GM13976 (cell line): ENCODE data around the gene CD93.

Experiments used
- DNase-seq: peaks from one replicate; pipeline ENCODE4 v3.0.0; 2012; ENCODE audit warnings: low spot score
- in situ Hi-C: fragments of 300-500 bp; cut with MboI; formaldehyde crosslinking; loops from one replicate; pipeline ENCODE4 v1.12.0; 2022; ENCODE audit warnings: low sequenced_read_pairs, mixed read lengths, inconsistent platforms; ENCODE audit not compliant: unreplicated experiment
- TF ChIP-seq, protein P1 (sequence below): IDR thresholded peaks from 2 replicates; pipeline ENCODE4 v1.5.1; 2012; ENCODE audit warnings: borderline replicate concordance, mild to moderate bottlenecking; ENCODE audit not compliant: insufficient read depth; ENCODE audit errors: extremely low read depth, missing control alignments, control extremely low read depth

The CD93 gene

GRCh38 chr20:23120261-23120660 is 34.1 kb upstream of the CD93 start:
- in situ Hi-C loops, result no loop called here

DNA sequence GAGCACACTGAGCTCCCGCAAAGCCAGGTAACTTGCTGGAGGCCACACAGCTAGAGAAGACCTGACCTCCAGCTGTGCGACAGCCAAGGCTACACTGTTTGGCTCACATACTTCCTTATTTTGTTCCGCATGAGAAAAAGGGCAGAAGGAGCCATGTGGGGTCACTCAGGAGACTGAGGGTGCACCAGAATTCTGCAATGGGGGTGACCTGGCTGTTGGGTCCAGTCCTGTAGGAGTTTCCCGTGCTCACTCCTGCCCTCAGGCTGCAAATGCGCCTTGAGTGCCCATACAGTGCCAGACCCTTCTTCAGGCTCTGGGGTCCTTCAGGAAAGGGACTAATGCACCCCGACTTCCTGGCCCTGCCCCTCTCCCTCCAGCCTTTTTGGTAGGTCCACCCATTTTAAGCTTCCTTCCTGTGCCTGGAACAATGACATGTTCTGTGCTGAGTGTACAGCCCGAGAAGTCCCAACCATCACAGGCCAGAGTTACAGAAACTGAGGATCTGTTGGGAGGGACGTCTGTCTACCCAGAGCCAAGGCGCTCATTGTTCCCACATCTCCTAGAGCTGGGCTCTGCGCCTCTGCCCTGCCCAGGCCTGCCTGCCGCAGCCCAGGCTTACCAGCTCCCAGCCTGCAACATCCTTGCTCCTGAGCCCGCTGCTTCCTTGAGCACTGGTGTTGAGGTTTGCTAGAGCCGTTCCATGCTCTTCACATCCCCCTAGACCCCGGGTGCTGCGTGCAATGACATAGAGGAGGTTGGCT is 33.5 kb upstream of the CD93 start:
- in situ Hi-C loops, result no loop called here
- DNase-seq, result no peak
- TF ChIP-seq, protein P1, sequence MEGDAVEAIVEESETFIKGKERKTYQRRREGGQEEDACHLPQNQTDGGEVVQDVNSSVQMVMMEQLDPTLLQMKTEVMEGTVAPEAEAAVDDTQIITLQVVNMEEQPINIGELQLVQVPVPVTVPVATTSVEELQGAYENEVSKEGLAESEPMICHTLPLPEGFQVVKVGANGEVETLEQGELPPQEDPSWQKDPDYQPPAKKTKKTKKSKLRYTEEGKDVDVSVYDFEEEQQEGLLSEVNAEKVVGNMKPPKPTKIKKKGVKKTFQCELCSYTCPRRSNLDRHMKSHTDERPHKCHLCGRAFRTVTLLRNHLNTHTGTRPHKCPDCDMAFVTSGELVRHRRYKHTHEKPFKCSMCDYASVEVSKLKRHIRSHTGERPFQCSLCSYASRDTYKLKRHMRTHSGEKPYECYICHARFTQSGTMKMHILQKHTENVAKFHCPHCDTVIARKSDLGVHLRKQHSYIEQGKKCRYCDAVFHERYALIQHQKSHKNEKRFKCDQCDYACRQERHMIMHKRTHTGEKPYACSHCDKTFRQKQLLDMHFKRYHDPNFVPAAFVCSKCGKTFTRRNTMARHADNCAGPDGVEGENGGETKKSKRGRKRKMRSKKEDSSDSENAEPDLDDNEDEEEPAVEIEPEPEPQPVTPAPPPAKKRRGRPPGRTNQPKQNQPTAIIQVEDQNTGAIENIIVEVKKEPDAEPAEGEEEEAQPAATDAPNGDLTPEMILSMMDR, result no peak

More at GRCh38 chr20:23120261-23120660, 34.1 kb upstream of the CD93 start:
- DNase-seq, result no peak
- TF ChIP-seq, protein P1, result no peak

GRCh38 chr20:23118766-23119165 is 32.6 kb upstream of the CD93 start:
- TF ChIP-seq, protein P1, result no peak
- no peak for DNase-seq
- in situ Hi-C loops, result no loop called here

DNA sequence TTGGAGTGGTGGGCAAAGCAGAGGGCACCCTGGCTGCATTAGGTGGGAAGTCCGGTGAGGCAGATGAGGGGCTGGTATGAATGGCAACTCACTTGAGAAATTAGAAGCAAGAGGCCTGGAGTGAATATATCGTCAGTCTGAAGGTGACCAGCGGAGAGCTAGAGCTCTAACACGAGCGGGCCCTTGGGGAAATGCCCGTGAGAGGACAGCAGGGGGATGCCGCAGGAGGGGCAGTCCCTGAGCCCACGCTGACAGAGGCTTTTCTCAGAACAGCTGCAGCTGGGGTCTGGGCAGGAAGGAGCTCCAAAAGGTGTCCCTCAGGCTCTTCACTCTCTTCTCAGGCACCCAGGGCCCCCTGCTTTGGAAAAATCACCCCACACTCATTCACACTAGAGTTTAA is 32.0 kb upstream of the CD93 start:
- in situ Hi-C loops, result no loop called here
- TF ChIP-seq, protein P1, result no peak
- peak; percentile 78 for DNase-seq

- TF ChIP-seq, protein P1, result no peak
- in situ Hi-C loops, result no loop called here
- DNase-seq, result no peak
Observed at GRCh38 chr20:23117738-23118137, 31.6 kb upstream of the CD93 start.

DNA sequence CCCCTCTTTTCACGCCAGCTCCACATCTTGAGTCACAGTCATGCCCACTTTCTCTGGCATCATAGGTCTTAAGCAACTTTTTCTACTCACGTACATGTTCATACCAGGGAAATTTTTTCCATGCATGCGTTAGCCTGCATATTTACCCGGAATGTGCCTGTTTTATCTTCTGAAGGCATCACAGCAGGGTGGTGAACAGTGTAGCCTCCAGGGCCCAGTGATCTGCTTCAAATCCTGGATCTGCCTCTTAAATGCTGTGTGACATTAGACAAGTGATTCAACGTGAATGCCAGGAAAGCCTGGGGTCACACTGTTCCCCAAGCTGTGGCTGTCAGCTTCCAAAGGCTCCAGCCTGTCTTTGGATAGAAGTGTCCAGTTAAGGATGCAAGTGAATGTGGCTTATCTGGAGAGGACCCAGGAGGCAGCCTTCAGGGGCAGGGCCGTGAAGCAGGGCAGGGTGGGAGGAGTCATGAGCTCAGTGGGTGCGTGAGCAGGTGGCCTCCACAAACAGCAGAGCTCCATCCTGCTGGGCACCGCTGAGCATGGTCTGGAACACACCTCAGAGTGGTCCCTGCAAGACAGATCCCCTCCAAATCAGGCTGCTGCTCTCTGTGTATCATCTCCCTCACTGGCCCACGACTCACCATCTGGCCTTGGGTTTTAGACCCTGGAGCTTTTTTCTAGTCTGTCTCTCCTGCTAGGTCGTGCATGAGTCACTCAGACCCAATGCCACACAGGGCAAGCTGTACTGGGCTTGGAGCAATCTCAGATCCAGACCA is 30.4 kb upstream of the CD93 start:
- DNase-seq, result no peak
- TF ChIP-seq, protein P1, result no peak
- in situ Hi-C loops, result no loop called here
